Esophagus squamous epithelium (tissue), 4 donors: ENCODE data around the gene WIZ.

Experiments
- POLR2A ChIP-seq, 4 donors: fragments of 450-650 bp; IDR thresholded peaks; one replicate each; pipeline ENCODE4 v1.6.1; 2017; ENCODE audit warnings: antibody characterized with exemption in 4 of 4, mild to moderate bottlenecking in 4 of 4, moderate library complexity in 3 of 4
- TF ChIP-seq, protein P1 (sequence below), 6 experiments: fragments of 450-650 bp in 4 of 6; fragments of 200-600 bp in 2 of 6; sonication (generic) in 2 of 6; IDR thresholded peaks; one replicate each; pipeline ENCODE4 v1.5.1; 2016 to 2019; ENCODE audit warnings: antibody characterized with exemption in 6 of 6, mild to moderate bottlenecking in 4 of 6, moderate library complexity in 4 of 6

GRCh38 chr19:15425321-15425950 lies 24.3 kb downstream of the WIZ start:
- TF ChIP-seq, protein P1, sequence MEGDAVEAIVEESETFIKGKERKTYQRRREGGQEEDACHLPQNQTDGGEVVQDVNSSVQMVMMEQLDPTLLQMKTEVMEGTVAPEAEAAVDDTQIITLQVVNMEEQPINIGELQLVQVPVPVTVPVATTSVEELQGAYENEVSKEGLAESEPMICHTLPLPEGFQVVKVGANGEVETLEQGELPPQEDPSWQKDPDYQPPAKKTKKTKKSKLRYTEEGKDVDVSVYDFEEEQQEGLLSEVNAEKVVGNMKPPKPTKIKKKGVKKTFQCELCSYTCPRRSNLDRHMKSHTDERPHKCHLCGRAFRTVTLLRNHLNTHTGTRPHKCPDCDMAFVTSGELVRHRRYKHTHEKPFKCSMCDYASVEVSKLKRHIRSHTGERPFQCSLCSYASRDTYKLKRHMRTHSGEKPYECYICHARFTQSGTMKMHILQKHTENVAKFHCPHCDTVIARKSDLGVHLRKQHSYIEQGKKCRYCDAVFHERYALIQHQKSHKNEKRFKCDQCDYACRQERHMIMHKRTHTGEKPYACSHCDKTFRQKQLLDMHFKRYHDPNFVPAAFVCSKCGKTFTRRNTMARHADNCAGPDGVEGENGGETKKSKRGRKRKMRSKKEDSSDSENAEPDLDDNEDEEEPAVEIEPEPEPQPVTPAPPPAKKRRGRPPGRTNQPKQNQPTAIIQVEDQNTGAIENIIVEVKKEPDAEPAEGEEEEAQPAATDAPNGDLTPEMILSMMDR (IDR thresholded peaks at IDR 0.05) = no peak
- no peak for TF ChIP-seq POLR2A (IDR thresholded peaks at IDR 0.05)
